WTC11 (cell line): ENCODE results near the gene CDK8. TPM values are rescaled to one million over a fixed set of nuclear protein-coding genes. Genes with fewer than 3 reads are reported as not detected.

ENCODE experiments used
- ATAC-seq: fragments of 200-7000 bp; cut with Tn5 transposase; 2 replicates; pipeline ENCODE4 v1.10.0; 2021; ENCODE audit warnings: mild to moderate bottlenecking, moderate library complexity
- CTCF ChIA-PET: fragments of 300-600 bp; sonication (Branson Sonifier 250); formaldehyde crosslinking; loops from one replicate; lab custom pipeline; 2021; ENCODE audit warnings: antibody characterized with exemption; lab: Charles Lee
- POLR2A ChIA-PET: fragments of 350-600 bp; sonication (Branson Sonifier 250); formaldehyde crosslinking; loops from one replicate; lab custom pipeline; 2021; ENCODE audit warnings: antibody characterized with exemption; lab: Charles Lee
- DNase-seq: peaks from one replicate; pipeline ENCODE4 v3.0.0; 2021; ENCODE audit warnings: low spot score
- H3K27ac Mint-ChIP-seq: 2 replicates; pipeline ENCODE4 v1.8.0; 2021; ENCODE audit warnings: mixed read lengths
- H3K27me3 Mint-ChIP-seq: 2 replicates; pipeline ENCODE4 v1.8.0; 2021; ENCODE audit warnings: low read depth, mild to moderate bottlenecking, moderate library complexity, mixed read lengths
- H3K36me3 Mint-ChIP-seq: 2 replicates; pipeline ENCODE4 v1.8.0; 2021; ENCODE audit warnings: mixed read lengths
- H3K4me1 Mint-ChIP-seq: 2 replicates; pipeline ENCODE4 v1.8.0; 2022; ENCODE audit warnings: mixed read lengths
- H3K4me3 Mint-ChIP-seq: 2 replicates; pipeline ENCODE4 v1.8.0; 2021; ENCODE audit warnings: mild to moderate bottlenecking, moderate library complexity, mixed read lengths
- H3K9me3 Mint-ChIP-seq: 2 replicates; pipeline ENCODE4 v1.8.0; 2021; ENCODE audit warnings: mixed read lengths
- CBFB ChIP-seq: sonication (generic); formaldehyde crosslinking; IDR thresholded peaks from 2 replicates; pipeline ENCODE4 v1.8.1; 2022; ENCODE audit warnings: mild to moderate bottlenecking, low read depth, missing genetic modification reagents
- ELF4 ChIP-seq: sonication (generic); formaldehyde crosslinking; IDR thresholded peaks from 2 replicates; pipeline ENCODE4 v1.8.1; 2022; ENCODE audit warnings: low read depth, mild to moderate bottlenecking, moderate library complexity, missing genetic modification reagents
- ESRRA ChIP-seq: sonication (generic); formaldehyde crosslinking; IDR thresholded peaks from 2 replicates; pipeline ENCODE4 v1.8.1; 2022; ENCODE audit warnings: mild to moderate bottlenecking, missing genetic modification reagents, borderline replicate concordance
- FOXJ3 ChIP-seq: sonication (generic); formaldehyde crosslinking; IDR thresholded peaks from 2 replicates; pipeline ENCODE4 v1.9.0; 2021; ENCODE audit warnings: missing genetic modification reagents, mild to moderate bottlenecking, borderline replicate concordance
- FOXK1 ChIP-seq: sonication (generic); formaldehyde crosslinking; IDR thresholded peaks from 2 replicates; pipeline ENCODE4 v1.8.0; 2022; ENCODE audit warnings: mild to moderate bottlenecking, moderate library complexity, missing genetic modification reagents
- JAZF1 ChIP-seq: fragments of 250-450 bp; sonication (Bioruptor Pico); IDR thresholded peaks from 2 replicates; pipeline ENCODE4 v1.9.0; 2021; ENCODE audit warnings: moderate library complexity, mild to moderate bottlenecking, inconsistent platforms
- MYBL2 ChIP-seq: sonication (generic); formaldehyde crosslinking; IDR thresholded peaks from 2 replicates; pipeline ENCODE4 v1.8.1; 2023; ENCODE audit warnings: mild to moderate bottlenecking, moderate library complexity, missing genetic modification reagents
- NR1H2 ChIP-seq: sonication (generic); formaldehyde crosslinking; IDR thresholded peaks from 2 replicates; pipeline ENCODE4 v1.9.0; 2021; ENCODE audit warnings: mild to moderate bottlenecking, moderate library complexity, missing genetic modification reagents
- RELA ChIP-seq: sonication (generic); formaldehyde crosslinking; IDR thresholded peaks from 2 replicates; pipeline ENCODE4 v1.8.1; 2022; ENCODE audit warnings: missing genetic modification reagents, mild to moderate bottlenecking, borderline replicate concordance
- RORB ChIP-seq: fragments of 250-450 bp; sonication (Bioruptor Pico); IDR thresholded peaks from 2 replicates; pipeline ENCODE4 v1.9.0; 2021; ENCODE audit warnings: mild to moderate bottlenecking
- SMAD4 ChIP-seq: sonication (generic); formaldehyde crosslinking; IDR thresholded peaks from 2 replicates; pipeline ENCODE4 v1.8.0; 2022; ENCODE audit warnings: mild to moderate bottlenecking, missing genetic modification reagents
- ZNF121 ChIP-seq: sonication (generic); formaldehyde crosslinking; IDR thresholded peaks from 2 replicates; pipeline ENCODE4 v1.8.0; 2023; ENCODE audit warnings: missing genetic modification reagents
- ZNF317 ChIP-seq: sonication (generic); formaldehyde crosslinking; IDR thresholded peaks from 2 replicates; pipeline ENCODE4 v1.8.1; 2023; ENCODE audit warnings: low read depth, mild to moderate bottlenecking, moderate library complexity, missing genetic modification reagents, borderline replicate concordance
- ZNF416 ChIP-seq: fragments of 250-450 bp; sonication (Bioruptor Pico); IDR thresholded peaks from 2 replicates; pipeline ENCODE4 v1.9.0; 2021; ENCODE audit warnings: mild to moderate bottlenecking, inconsistent platforms
- total RNA-seq: library from RNA; stranded (reverse); gene quantifications from 3 replicates; pipeline ENCODE4 v1.2.3, GENCODE V29; 2021
- TF ChIP-seq, protein P1 (sequence below): sonication (generic); formaldehyde crosslinking; IDR thresholded peaks from 2 replicates; pipeline ENCODE4 v1.8.0; 2023; ENCODE audit warnings: missing genetic modification reagents
- TF ChIP-seq, protein P2 (sequence below): sonication (generic); formaldehyde crosslinking; IDR thresholded peaks from 2 replicates; pipeline ENCODE4 v1.8.1; 2022; ENCODE audit warnings: low read depth, missing genetic modification reagents, borderline replicate concordance
- TF ChIP-seq, protein P3 (sequence below): sonication (generic); formaldehyde crosslinking; IDR thresholded peaks from 2 replicates; pipeline ENCODE4 v1.8.1; 2023; ENCODE audit warnings: mild to moderate bottlenecking, missing genetic modification reagents, moderate library complexity
- TF ChIP-seq, protein P4 (sequence below): sonication (generic); formaldehyde crosslinking; conservative IDR thresholded peaks from 2 replicates; pipeline ENCODE4 v1.8.1; 2023; ENCODE audit warnings: mild to moderate bottlenecking, low read depth, missing genetic modification reagents, moderate library complexity
- TF ChIP-seq, protein P5 (sequence below): sonication (generic); formaldehyde crosslinking; IDR thresholded peaks from 2 replicates; pipeline ENCODE4 v1.8.1; 2023; ENCODE audit warnings: mild to moderate bottlenecking, missing genetic modification reagents, borderline replicate concordance
- TF ChIP-seq, protein P6 (sequence below): sonication (generic); formaldehyde crosslinking; conservative IDR thresholded peaks from 2 replicates; pipeline ENCODE4 v1.8.1; 2022; ENCODE audit warnings: mild to moderate bottlenecking, missing genetic modification reagents
- TF ChIP-seq, protein P7 (sequence below): fragments of 250-450 bp; sonication (Bioruptor Pico); IDR thresholded peaks from 2 replicates; pipeline ENCODE4 v2.1.2; 2022; ENCODE audit warnings: mild to moderate bottlenecking, moderate library complexity
- TF ChIP-seq, protein P8 (sequence below): sonication (generic); formaldehyde crosslinking; IDR thresholded peaks from 2 replicates; pipeline ENCODE4 v1.8.0; 2022; ENCODE audit warnings: mild to moderate bottlenecking, missing genetic modification reagents

Gene CDK8
- total RNA-seq, 1 experiment from 2014 or later, result 21.4 TPM

DNA sequence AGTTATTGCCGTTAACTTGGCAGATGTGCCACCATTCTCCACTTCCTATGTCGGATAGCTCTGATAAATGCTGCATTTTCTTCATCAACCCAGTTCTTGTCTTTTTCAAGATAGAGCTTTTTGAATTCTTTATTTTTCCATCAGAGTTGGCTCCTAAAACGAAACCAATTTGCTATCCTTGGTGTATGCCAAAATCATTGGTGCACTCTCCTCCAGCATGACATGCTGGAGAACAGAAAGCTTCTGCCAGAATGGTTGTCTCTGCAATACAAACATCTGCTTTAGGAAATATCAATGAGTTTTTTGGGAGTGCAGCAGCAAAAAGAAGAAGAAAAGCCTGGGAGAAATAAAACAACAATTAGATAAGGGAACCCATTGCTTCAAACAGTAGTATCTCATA lies 124.2 kb downstream of the CDK8 start:
- no peak overlapping the region for H3K27ac Mint-ChIP-seq
- no peak overlapping the region for H3K4me3 Mint-ChIP-seq
- no peak for TF ChIP-seq NR1H2 (CRISPR knock-in tag)
- TF ChIP-seq, protein P1, sequence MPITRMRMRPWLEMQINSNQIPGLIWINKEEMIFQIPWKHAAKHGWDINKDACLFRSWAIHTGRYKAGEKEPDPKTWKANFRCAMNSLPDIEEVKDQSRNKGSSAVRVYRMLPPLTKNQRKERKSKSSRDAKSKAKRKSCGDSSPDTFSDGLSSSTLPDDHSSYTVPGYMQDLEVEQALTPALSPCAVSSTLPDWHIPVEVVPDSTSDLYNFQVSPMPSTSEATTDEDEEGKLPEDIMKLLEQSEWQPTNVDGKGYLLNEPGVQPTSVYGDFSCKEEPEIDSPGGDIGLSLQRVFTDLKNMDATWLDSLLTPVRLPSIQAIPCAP (CRISPR knock-in tag), result no peak
- TF ChIP-seq ZNF121 (CRISPR knock-in tag), result no peak
- TF ChIP-seq JAZF1 (CRISPR knock-in tag), result no peak
- TF ChIP-seq ZNF416 (CRISPR knock-in tag), result no peak
- TF ChIP-seq MYBL2 (CRISPR knock-in tag), result no peak
- no peak for TF ChIP-seq ELF4
- TF ChIP-seq ESRRA (CRISPR knock-in tag), result no peak
- no peak for TF ChIP-seq FOXJ3
- TF ChIP-seq RORB, result no peak
- ChIA-PET POLR2A (no interaction called here), CTCF (interaction anchor here (2.0 to 3.4 kb wide), 2 partner anchors 192 to 320 kb away, joined by 5 to 22 read pairs; no protein-coding TSS in a partner anchor)
- DNase-seq, result no peak
- H3K4me1 Mint-ChIP-seq, result peaks cover 14% of the 10 kb centered on the region
- no peaks in the 10 kb centered on the region for H3K36me3 Mint-ChIP-seq
- no peaks in the 10 kb centered on the region for H3K9me3 Mint-ChIP-seq
- no peak for ATAC-seq
- H3K27me3 Mint-ChIP-seq, result no peaks in the 10 kb centered on the region

DNA sequence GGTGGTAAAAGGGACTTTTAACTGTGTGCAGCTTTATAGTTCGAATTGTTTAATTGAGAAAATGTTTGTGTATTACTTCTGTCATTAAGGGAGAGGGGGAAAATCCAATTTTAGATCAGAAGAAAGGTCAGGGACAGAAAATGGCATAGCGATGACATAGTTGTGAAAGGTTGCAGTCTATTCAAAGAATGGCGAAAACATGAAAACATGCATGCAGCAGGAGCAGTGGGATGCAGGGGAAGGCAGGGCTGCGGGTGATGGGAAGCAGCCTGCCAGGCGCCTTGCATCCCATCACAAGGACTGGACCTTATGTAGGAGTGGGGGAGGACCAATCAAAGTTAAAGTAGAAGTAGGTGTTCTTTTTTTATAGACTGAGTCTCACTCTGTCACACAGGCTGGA lies 125.9 kb downstream of the CDK8 start:
- POLR2A ChIA-PET, result no interaction called here
- no peaks in the 10 kb centered on the region for H3K36me3 Mint-ChIP-seq
- H3K4me1 Mint-ChIP-seq, result peaks cover 14% of the 10 kb centered on the region
- no peak for ATAC-seq
- H3K27me3 Mint-ChIP-seq, result no peaks in the 10 kb centered on the region
- TF ChIP-seq, protein P2, sequence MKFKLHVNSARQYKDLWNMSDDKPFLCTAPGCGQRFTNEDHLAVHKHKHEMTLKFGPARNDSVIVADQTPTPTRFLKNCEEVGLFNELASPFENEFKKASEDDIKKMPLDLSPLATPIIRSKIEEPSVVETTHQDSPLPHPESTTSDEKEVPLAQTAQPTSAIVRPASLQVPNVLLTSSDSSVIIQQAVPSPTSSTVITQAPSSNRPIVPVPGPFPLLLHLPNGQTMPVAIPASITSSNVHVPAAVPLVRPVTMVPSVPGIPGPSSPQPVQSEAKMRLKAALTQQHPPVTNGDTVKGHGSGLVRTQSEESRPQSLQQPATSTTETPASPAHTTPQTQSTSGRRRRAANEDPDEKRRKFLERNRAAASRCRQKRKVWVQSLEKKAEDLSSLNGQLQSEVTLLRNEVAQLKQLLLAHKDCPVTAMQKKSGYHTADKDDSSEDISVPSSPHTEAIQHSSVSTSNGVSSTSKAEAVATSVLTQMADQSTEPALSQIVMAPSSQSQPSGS (CRISPR knock-in tag), result no peak
- no peak for TF ChIP-seq FOXK1 (CRISPR knock-in tag)
- no peak for TF ChIP-seq RELA (CRISPR knock-in tag)
- no peak for TF ChIP-seq CBFB
- TF ChIP-seq, protein P3, sequence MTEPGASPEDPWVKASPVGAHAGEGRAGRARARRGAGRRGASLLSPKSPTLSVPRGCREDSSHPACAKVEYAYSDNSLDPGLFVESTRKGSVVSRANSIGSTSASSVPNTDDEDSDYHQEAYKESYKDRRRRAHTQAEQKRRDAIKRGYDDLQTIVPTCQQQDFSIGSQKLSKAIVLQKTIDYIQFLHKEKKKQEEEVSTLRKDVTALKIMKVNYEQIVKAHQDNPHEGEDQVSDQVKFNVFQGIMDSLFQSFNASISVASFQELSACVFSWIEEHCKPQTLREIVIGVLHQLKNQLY (CRISPR knock-in tag), result no peak
- TF ChIP-seq RORB, result no peak
- TF ChIP-seq, protein P4, sequence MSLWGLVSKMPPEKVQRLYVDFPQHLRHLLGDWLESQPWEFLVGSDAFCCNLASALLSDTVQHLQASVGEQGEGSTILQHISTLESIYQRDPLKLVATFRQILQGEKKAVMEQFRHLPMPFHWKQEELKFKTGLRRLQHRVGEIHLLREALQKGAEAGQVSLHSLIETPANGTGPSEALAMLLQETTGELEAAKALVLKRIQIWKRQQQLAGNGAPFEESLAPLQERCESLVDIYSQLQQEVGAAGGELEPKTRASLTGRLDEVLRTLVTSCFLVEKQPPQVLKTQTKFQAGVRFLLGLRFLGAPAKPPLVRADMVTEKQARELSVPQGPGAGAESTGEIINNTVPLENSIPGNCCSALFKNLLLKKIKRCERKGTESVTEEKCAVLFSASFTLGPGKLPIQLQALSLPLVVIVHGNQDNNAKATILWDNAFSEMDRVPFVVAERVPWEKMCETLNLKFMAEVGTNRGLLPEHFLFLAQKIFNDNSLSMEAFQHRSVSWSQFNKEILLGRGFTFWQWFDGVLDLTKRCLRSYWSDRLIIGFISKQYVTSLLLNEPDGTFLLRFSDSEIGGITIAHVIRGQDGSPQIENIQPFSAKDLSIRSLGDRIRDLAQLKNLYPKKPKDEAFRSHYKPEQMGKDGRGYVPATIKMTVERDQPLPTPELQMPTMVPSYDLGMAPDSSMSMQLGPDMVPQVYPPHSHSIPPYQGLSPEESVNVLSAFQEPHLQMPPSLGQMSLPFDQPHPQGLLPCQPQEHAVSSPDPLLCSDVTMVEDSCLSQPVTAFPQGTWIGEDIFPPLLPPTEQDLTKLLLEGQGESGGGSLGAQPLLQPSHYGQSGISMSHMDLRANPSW, result no peak
- no peak for TF ChIP-seq SMAD4 (CRISPR knock-in tag)
- TF ChIP-seq, protein P5, sequence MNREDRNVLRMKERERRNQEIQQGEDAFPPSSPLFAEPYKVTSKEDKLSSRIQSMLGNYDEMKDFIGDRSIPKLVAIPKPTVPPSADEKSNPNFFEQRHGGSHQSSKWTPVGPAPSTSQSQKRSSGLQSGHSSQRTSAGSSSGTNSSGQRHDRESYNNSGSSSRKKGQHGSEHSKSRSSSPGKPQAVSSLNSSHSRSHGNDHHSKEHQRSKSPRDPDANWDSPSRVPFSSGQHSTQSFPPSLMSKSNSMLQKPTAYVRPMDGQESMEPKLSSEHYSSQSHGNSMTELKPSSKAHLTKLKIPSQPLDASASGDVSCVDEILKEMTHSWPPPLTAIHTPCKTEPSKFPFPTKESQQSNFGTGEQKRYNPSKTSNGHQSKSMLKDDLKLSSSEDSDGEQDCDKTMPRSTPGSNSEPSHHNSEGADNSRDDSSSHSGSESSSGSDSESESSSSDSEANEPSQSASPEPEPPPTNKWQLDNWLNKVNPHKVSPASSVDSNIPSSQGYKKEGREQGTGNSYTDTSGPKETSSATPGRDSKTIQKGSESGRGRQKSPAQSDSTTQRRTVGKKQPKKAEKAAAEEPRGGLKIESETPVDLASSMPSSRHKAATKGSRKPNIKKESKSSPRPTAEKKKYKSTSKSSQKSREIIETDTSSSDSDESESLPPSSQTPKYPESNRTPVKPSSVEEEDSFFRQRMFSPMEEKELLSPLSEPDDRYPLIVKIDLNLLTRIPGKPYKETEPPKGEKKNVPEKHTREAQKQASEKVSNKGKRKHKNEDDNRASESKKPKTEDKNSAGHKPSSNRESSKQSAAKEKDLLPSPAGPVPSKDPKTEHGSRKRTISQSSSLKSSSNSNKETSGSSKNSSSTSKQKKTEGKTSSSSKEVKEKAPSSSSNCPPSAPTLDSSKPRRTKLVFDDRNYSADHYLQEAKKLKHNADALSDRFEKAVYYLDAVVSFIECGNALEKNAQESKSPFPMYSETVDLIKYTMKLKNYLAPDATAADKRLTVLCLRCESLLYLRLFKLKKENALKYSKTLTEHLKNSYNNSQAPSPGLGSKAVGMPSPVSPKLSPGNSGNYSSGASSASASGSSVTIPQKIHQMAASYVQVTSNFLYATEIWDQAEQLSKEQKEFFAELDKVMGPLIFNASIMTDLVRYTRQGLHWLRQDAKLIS (CRISPR knock-in tag), result no peak
- no peak for TF ChIP-seq ZNF121 (CRISPR knock-in tag)
- TF ChIP-seq, protein P6, sequence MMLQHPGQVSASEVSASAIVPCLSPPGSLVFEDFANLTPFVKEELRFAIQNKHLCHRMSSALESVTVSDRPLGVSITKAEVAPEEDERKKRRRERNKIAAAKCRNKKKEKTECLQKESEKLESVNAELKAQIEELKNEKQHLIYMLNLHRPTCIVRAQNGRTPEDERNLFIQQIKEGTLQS (CRISPR knock-in tag), result no peak
- TF ChIP-seq, protein P7, sequence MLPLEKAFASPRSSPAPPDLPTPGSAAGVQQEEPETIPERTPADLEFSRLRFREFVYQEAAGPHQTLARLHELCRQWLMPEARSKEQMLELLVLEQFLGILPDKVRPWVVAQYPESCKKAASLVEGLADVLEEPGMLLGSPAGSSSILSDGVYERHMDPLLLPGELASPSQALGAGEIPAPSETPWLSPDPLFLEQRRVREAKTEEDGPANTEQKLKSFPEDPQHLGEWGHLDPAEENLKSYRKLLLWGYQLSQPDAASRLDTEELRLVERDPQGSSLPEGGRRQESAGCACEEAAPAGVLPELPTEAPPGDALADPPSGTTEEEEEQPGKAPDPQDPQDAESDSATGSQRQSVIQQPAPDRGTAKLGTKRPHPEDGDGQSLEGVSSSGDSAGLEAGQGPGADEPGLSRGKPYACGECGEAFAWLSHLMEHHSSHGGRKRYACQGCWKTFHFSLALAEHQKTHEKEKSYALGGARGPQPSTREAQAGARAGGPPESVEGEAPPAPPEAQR (CRISPR knock-in tag), result no peak
- TF ChIP-seq, protein P8, sequence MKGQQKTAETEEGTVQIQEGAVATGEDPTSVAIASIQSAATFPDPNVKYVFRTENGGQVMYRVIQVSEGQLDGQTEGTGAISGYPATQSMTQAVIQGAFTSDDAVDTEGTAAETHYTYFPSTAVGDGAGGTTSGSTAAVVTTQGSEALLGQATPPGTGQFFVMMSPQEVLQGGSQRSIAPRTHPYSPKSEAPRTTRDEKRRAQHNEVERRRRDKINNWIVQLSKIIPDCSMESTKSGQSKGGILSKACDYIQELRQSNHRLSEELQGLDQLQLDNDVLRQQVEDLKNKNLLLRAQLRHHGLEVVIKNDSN, result no peak
- no peak for TF ChIP-seq ZNF317 (CRISPR knock-in tag)
- H3K9me3 Mint-ChIP-seq, result no peaks in the 10 kb centered on the region
- no peak for DNase-seq
- H3K4me3 Mint-ChIP-seq, result no peak overlapping the region
- no peak overlapping the region for H3K27ac Mint-ChIP-seq
- CTCF ChIA-PET, result interaction anchor here (0.7 kb wide), 1 partner anchor 319 kb away, joined by 3 read pairs; no protein-coding TSS in a partner anchor
